Liver (tissue), 9 donors: ENCODE results near the gene ANAPC5. TPM values are rescaled to one million over a fixed set of nuclear protein-coding genes. Genes with fewer than 3 reads are reported as not detected.

Source experiments
- DNase-seq: peaks from one replicate; pipeline ENCODE4 v3.0.0-alpha.2; 2017; ENCODE audit warnings: low spot score
- H3K27ac ChIP-seq, 2 donors: one replicate each; pipeline ENCODE4 v1.7.0; 2013; ENCODE audit warnings: inconsistent platforms in 2 of 2, low read length in 2 of 2, control low read depth in 1 of 2, low read depth in 1 of 2, mild to moderate bottlenecking in 1 of 2
- H3K27me3 ChIP-seq, 4 donors: one replicate each; pipeline versions ENCODE4 v1.6.1 to v1.7.0; 2013; ENCODE audit warnings: low read length in 3 of 4, inconsistent platforms in 1 of 4, mild to moderate bottlenecking in 1 of 4, moderate library complexity in 1 of 4; ENCODE audit not compliant: control insufficient read depth in 4 of 4, insufficient read depth in 4 of 4
- H3K36me3 ChIP-seq, 4 donors: one replicate each; pipeline versions ENCODE4 v1.6.1 to v1.7.0; 2013; ENCODE audit warnings: low read length in 3 of 4, mild to moderate bottlenecking in 3 of 4, low read depth in 1 of 4, moderate library complexity in 1 of 4; ENCODE audit not compliant: control insufficient read depth in 4 of 4, insufficient read depth in 3 of 4
- H3K4me1 ChIP-seq, 4 donors: one replicate each; pipeline versions ENCODE4 v1.6.1 to v1.7.0; 2013; ENCODE audit warnings: low read length in 3 of 4, mild to moderate bottlenecking in 3 of 4, moderate library complexity in 1 of 4; ENCODE audit not compliant: control insufficient read depth in 4 of 4, insufficient read depth in 4 of 4
- H3K4me3 ChIP-seq, 3 donors: one replicate each; pipeline versions ENCODE4 v1.6.1 to v1.7.0; 2013; ENCODE audit warnings: low read length in 3 of 3, control low read depth in 1 of 3, low read depth in 1 of 3, mild to moderate bottlenecking in 1 of 3
- H3K9ac ChIP-seq, 2 donors: one replicate each; pipeline ENCODE4 v1.7.0; 2013; ENCODE audit warnings: low read length in 2 of 2, mild to moderate bottlenecking in 2 of 2, moderate library complexity in 2 of 2, control low read depth in 1 of 2, low read depth in 1 of 2
- H3K9me3 ChIP-seq, 4 donors: one replicate each; pipeline versions ENCODE4 v1.6.1 to v1.7.0; 2013; ENCODE audit warnings: low read length in 3 of 4; ENCODE audit not compliant: control insufficient read depth in 4 of 4
- ATF3 ChIP-seq: IDR thresholded peaks from 2 replicates; pipeline ENCODE4 v1.6.1; 2016; ENCODE audit warnings: antibody characterized with exemption
- CTCF ChIP-seq: fragments of 150-350 bp; IDR thresholded peaks from 2 replicates; pipeline ENCODE4 v1.5.1; 2017; ENCODE audit warnings: improper control_type of control experiment, low read depth, low read length; ENCODE audit not compliant: missing input control
- EGR1 ChIP-seq, 2 donors: IDR thresholded peaks; 2 replicates each; pipeline ENCODE4 v1.6.1; 2016 to 2018; ENCODE audit warnings: antibody characterized with exemption in 2 of 2, low read depth in 2 of 2
- FOXA1 ChIP-seq: IDR thresholded peaks from 2 replicates; pipeline ENCODE4 v1.6.1; 2016; ENCODE audit warnings: antibody characterized with exemption
- FOXA2 ChIP-seq: IDR thresholded peaks from 2 replicates; pipeline ENCODE4 v1.6.1; 2016; ENCODE audit warnings: antibody characterized with exemption
- GABPA ChIP-seq, 2 donors: IDR thresholded peaks in 1 of 2; conservative IDR thresholded peaks in 1 of 2; 2 replicates each; pipeline ENCODE4 v1.6.1; 2016; ENCODE audit warnings: antibody characterized with exemption in 2 of 2, mild to moderate bottlenecking in 1 of 2, moderate library complexity in 1 of 2
- HNF4A ChIP-seq, 2 donors: conservative IDR thresholded peaks; 2 replicates each; pipeline ENCODE4 v1.6.1; 2016; ENCODE audit warnings: antibody characterized with exemption in 2 of 2, mild to moderate bottlenecking in 2 of 2
- HNF4G ChIP-seq: IDR thresholded peaks from 2 replicates; pipeline ENCODE4 v1.6.1; 2016; ENCODE audit warnings: antibody characterized with exemption
- JUND ChIP-seq, 2 donors: IDR thresholded peaks; 2 replicates each; pipeline ENCODE4 v1.6.1; 2016; ENCODE audit warnings: antibody characterized with exemption in 2 of 2
- MAX ChIP-seq: IDR thresholded peaks from 2 replicates; pipeline ENCODE4 v1.6.1; 2016; ENCODE audit warnings: antibody characterized with exemption
- NR2F2 ChIP-seq: IDR thresholded peaks from 2 replicates; pipeline ENCODE4 v1.6.1; 2016; ENCODE audit warnings: antibody characterized with exemption
- RAD21 ChIP-seq, 2 donors: IDR thresholded peaks; 2 replicates each; pipeline ENCODE4 v1.6.1; 2016; ENCODE audit warnings: antibody characterized with exemption in 2 of 2, mild to moderate bottlenecking in 2 of 2
- RXRA ChIP-seq, 2 donors: IDR thresholded peaks; 2 replicates each; pipeline ENCODE4 v1.6.1; 2017 to 2018; ENCODE audit warnings: antibody characterized with exemption in 2 of 2, mild to moderate bottlenecking in 1 of 2
- SP1 ChIP-seq: IDR thresholded peaks from 2 replicates; pipeline ENCODE4 v1.6.1; 2018; ENCODE audit warnings: antibody characterized with exemption, mild to moderate bottlenecking
- TAF1 ChIP-seq: conservative IDR thresholded peaks from 2 replicates; pipeline ENCODE4 v1.6.1; 2016; ENCODE audit warnings: antibody characterized with exemption, mild to moderate bottlenecking
- YY1 ChIP-seq: IDR thresholded peaks from 2 replicates; pipeline ENCODE4 v1.6.1; 2016; ENCODE audit warnings: antibody characterized with exemption, mild to moderate bottlenecking
- ZBTB33 ChIP-seq: IDR thresholded peaks from 2 replicates; pipeline ENCODE4 v1.6.1; 2016; ENCODE audit warnings: antibody characterized with exemption
- WGBS: extraction: QIAGEN DNeasy Blood & Tissue Kit; methylation state at CpG from one replicate; pipeline ENCODE4 v1.1.7; 2013; 5-methylcytosine and 5-hydroxymethylcytosine counted together
- polyA plus RNA-seq, 2 donors: library from polyadenylated mRNA; stranded (reverse) in 1 of 2; unstranded in 1 of 2; fragments of 200-250 nt in 1 of 2; fragments of >200 nt in 1 of 2; fragmentation: Nextera tagmentation in 1 of 2; extraction: Ambion mirVana in 1 of 2; gene quantifications; one replicate each; pipeline versions ENCODE4 v1.2.1 to v1.2.3, GENCODE V29; 2013 to 2015
- total RNA-seq, 2 donors: library from RNA; depleted of rRNA; stranded (reverse); fragments of >200 nt; gene quantifications; one replicate each; pipeline ENCODE4 v1.2.3, GENCODE V29; 2014
- TF ChIP-seq, protein P1 (sequence below): IDR thresholded peaks from 2 replicates; pipeline ENCODE4 v1.6.1; 2016; ENCODE audit warnings: antibody characterized with exemption, mild to moderate bottlenecking
- donor health status: healthy.
- donor health status: healthy.
- donor health status: healthy.
- donor health status: healthy.
- donor health status: healthy.

The ANAPC5 gene
- total and polyA plus RNA-seq, 4 donors, result 44.1 to 111 (median 62.2) TPM

DNA sequence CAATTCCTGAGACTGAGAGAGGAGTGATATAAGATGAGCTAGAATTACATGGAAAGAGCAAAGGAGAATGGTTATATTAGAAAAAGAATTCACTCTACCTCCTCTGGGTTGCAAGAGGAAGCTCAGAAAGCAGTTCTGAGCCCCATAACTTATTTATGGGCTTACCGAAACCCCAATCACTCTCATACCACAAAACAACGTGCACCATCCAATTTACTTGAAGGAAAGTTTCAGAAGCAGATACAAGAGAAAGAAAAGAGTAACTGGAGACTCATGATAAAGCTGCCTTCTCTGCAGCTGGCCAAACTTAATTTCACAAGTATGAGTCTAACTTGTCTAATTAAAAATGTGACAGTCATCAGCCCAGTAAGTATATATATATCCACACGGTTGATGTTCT lies 28.3 kb downstream of the ANAPC5 start:
- TF ChIP-seq JUND (IDR thresholded peaks at IDR 0.05) (no peak), FOXA2 (no peak), RXRA (IDR thresholded peaks at IDR 0.05) (no peak), CTCF (no peak), FOXA1 (no peak), YY1 (no peak), NR2F2 (no peak), HNF4A (conservative IDR thresholded peaks at IDR 0.05) (no peak), HNF4G (no peak), SP1 (no peak), MAX (no peak), ZBTB33 (no peak)
- TF ChIP-seq, protein P1, sequence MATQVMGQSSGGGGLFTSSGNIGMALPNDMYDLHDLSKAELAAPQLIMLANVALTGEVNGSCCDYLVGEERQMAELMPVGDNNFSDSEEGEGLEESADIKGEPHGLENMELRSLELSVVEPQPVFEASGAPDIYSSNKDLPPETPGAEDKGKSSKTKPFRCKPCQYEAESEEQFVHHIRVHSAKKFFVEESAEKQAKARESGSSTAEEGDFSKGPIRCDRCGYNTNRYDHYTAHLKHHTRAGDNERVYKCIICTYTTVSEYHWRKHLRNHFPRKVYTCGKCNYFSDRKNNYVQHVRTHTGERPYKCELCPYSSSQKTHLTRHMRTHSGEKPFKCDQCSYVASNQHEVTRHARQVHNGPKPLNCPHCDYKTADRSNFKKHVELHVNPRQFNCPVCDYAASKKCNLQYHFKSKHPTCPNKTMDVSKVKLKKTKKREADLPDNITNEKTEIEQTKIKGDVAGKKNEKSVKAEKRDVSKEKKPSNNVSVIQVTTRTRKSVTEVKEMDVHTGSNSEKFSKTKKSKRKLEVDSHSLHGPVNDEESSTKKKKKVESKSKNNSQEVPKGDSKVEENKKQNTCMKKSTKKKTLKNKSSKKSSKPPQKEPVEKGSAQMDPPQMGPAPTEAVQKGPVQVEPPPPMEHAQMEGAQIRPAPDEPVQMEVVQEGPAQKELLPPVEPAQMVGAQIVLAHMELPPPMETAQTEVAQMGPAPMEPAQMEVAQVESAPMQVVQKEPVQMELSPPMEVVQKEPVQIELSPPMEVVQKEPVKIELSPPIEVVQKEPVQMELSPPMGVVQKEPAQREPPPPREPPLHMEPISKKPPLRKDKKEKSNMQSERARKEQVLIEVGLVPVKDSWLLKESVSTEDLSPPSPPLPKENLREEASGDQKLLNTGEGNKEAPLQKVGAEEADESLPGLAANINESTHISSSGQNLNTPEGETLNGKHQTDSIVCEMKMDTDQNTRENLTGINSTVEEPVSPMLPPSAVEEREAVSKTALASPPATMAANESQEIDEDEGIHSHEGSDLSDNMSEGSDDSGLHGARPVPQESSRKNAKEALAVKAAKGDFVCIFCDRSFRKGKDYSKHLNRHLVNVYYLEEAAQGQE, result no peak
- Histone ChIP-seq H3K27ac (no peak overlapping the region), H3K9ac (no peak overlapping the region), H3K36me3 (peaks cover 14 to 61% (median 36%) of the 10 kb centered on the region in 4 donors), H3K9me3 (no peaks in the 10 kb centered on the region), H3K4me1 (no peaks in the 10 kb centered on the region), H3K27me3 (no peaks in the 10 kb centered on the region), H3K4me3 (no peak overlapping the region)
- DNase-seq, result no peak
- WGBS, result 94% methylated on average over 3 of the region's 3 CpGs

GRCh38 chr12:121318121-121318520 lies 34.1 kb downstream of the ANAPC5 start:
- H3K4me3 ChIP-seq, result no peak overlapping the region
- no peak for DNase-seq

More at GRCh38 chr12:121318121-121318520, 34.1 kb downstream of the ANAPC5 start:
- 93% methylated on average over 11 of the region's 11 CpGs for WGBS
- H3K27ac ChIP-seq, result no peak overlapping the region
- TF ChIP-seq FOXA1, result no peak
- no peak for TF ChIP-seq JUND (IDR thresholded peaks at IDR 0.05)
- no peak for TF ChIP-seq ATF3
- TF ChIP-seq GABPA (IDR thresholded peaks at IDR 0.05 in 1 of 2, conservative IDR thresholded peaks at IDR 0.05 in 1 of 2), result no peak
- TF ChIP-seq, protein P1, result no peak
- no peak for TF ChIP-seq SP1
- no peak for TF ChIP-seq RXRA (IDR thresholded peaks at IDR 0.05)
- TF ChIP-seq MAX, result no peak
- no peak for TF ChIP-seq CTCF
- TF ChIP-seq EGR1 (IDR thresholded peaks at IDR 0.05; ENCODE audit: low read depth in 2 of 2), result no peak
- no peak for TF ChIP-seq RAD21 (IDR thresholded peaks at IDR 0.05)
- no peak for TF ChIP-seq TAF1
- no peak for TF ChIP-seq FOXA2
- TF ChIP-seq NR2F2, result no peak
- TF ChIP-seq YY1, result no peak
- no peak for TF ChIP-seq HNF4G
- no peaks in the 10 kb centered on the region for H3K4me1 ChIP-seq
- no peaks in the 10 kb centered on the region for H3K27me3 ChIP-seq
- H3K9ac ChIP-seq, result no peak overlapping the region
- peaks cover 4 to 30% (median 21%) of the 10 kb centered on the region in 4 donors for H3K36me3 ChIP-seq
- H3K9me3 ChIP-seq, result no peaks in the 10 kb centered on the region
